Testis (tissue), 3 donors: ENCODE results near the gene RXRG. TPM values are rescaled to one million over a fixed set of nuclear protein-coding genes. Genes with fewer than 3 reads are reported as not detected.

Experiments
- DNase-seq: peaks from one replicate; pipeline ENCODE4 v3.0.0-alpha.2; 2019
- H3K27ac ChIP-seq, 2 donors: fragments of 200-600 bp; sonication (generic); one replicate each; pipeline ENCODE4 v1.5.1; 2019
- H3K27me3 ChIP-seq: fragments of 200-600 bp; sonication (generic); one replicate; pipeline ENCODE4 v1.5.1; 2019
- H3K36me3 ChIP-seq: fragments of 200-600 bp; sonication (generic); one replicate; pipeline ENCODE4 v1.5.1; 2017; ENCODE audit warnings: low read depth; ENCODE audit errors: missing control alignments
- H3K4me1 ChIP-seq: fragments of 200-600 bp; sonication (generic); one replicate; pipeline ENCODE4 v1.5.1; 2019
- H3K4me3 ChIP-seq, 2 donors: fragments of 200-600 bp; sonication (generic); one replicate each; pipeline ENCODE4 v1.5.1; 2017 to 2019
- H3K9me3 ChIP-seq: fragments of 200-600 bp; sonication (generic); one replicate; pipeline ENCODE4 v1.5.1; 2017
- CTCF ChIP-seq, 3 experiments: fragments of 450-650 bp in 2 of 3; fragments of 200-600 bp in 1 of 3; sonication (generic) in 1 of 3; IDR thresholded peaks; one replicate each; pipeline ENCODE4 v1.5.1; 2016 to 2019; ENCODE audit warnings: antibody characterized with exemption in 3 of 3, mild to moderate bottlenecking in 2 of 3, moderate library complexity in 1 of 3
- POLR2A ChIP-seq: fragments of 450-650 bp; IDR thresholded peaks from one replicate; pipeline ENCODE4 v1.6.1; 2017; ENCODE audit warnings: antibody characterized with exemption, mild to moderate bottlenecking, moderate library complexity
- WGBS, 2 donors: methylation state at CpG; one replicate each; pipeline ENCODE4 v1.1.5; 2018; 5-methylcytosine and 5-hydroxymethylcytosine counted together
- intact Hi-C: fragments of 100-400 bp; cut with DNase I; formaldehyde crosslinking; loops from one replicate; pipeline ENCODE4 v1.15.1; 2023; ENCODE audit warnings: low total_unique reads
- polyA plus RNA-seq: library from polyadenylated mRNA; stranded (reverse); fragments of 350-450 nt; fragmentation: Illumina TruSeq; extraction: RNeasy Lipid Tissue Mini Kit (QIAGEN cat#74804); gene quantifications from one replicate; pipeline ENCODE4 v1.2.3, GENCODE V29; 2014; ENCODE audit warnings: low read depth, low replicate concordance; ENCODE audit not compliant: insufficient read depth
- total RNA-seq, 2 donors: library from RNA; depleted of rRNA; stranded (reverse); fragments of >200 nt; gene quantifications; one replicate each; pipeline ENCODE4 v1.2.3, GENCODE V29; 2016

The RXRG gene
- total and polyA plus RNA-seq, 3 donors from 2014 or later = 0.24 to 4.0 (median 1.1) TPM

GRCh38 chr1:165431079-165431478 is 13.8 kb downstream of the RXRG start:
- no peak for DNase-seq
- 86 to 93% methylated on average over 4 of the region's 4 CpGs for WGBS, 2 donors
- no peak for TF ChIP-seq POLR2A
- TF ChIP-seq CTCF (IDR thresholded peaks at IDR 0.05) = no peak
- H3K27ac ChIP-seq = no peak overlapping the region
- no peaks in the 10 kb centered on the region for H3K27me3 ChIP-seq
- H3K9me3 ChIP-seq = no peaks in the 10 kb centered on the region
- H3K36me3 ChIP-seq = no peaks in the 10 kb centered on the region
- intact Hi-C loops = no loop called here
- H3K4me3 ChIP-seq = no peak overlapping the region
- H3K4me1 ChIP-seq = no peaks in the 10 kb centered on the region

- WGBS, 2 donors = 80 to 86% methylated on average over 2 of the region's 2 CpGs
- DNase-seq = no peak
- intact Hi-C loops = no loop called here
- H3K36me3 ChIP-seq = no peaks in the 10 kb centered on the region
- H3K27me3 ChIP-seq = no peaks in the 10 kb centered on the region
- no peak overlapping the region for H3K27ac ChIP-seq
- TF ChIP-seq CTCF (IDR thresholded peaks at IDR 0.05) = no peak
- peaks cover 13% of the 10 kb centered on the region for H3K4me1 ChIP-seq
- no peak overlapping the region for H3K4me3 ChIP-seq
- H3K9me3 ChIP-seq = no peaks in the 10 kb centered on the region
These were observed 18.2 kb downstream of the RXRG start for GRCh38 chr1:165426745-165427144.

GRCh38 chr1:165425621-165426020 is 19.3 kb downstream of the RXRG start:
- intact Hi-C loops = no loop called here
- 88 to 93% methylated on average over 2 of the region's 2 CpGs for WGBS, 2 donors
- DNase-seq = no peak
- H3K36me3 ChIP-seq = no peaks in the 10 kb centered on the region
- TF ChIP-seq CTCF (IDR thresholded peaks at IDR 0.05) = no peak
- TF ChIP-seq POLR2A = no peak
- no peaks in the 10 kb centered on the region for H3K27me3 ChIP-seq
- no peak overlapping the region for H3K4me3 ChIP-seq
- H3K27ac ChIP-seq = no peak overlapping the region
- no peaks in the 10 kb centered on the region for H3K9me3 ChIP-seq
- peaks cover 13% of the 10 kb centered on the region for H3K4me1 ChIP-seq

GRCh38 chr1:165424454-165425216 is 20.3 kb downstream of the RXRG start:
- no peaks in the 10 kb centered on the region for H3K9me3 ChIP-seq
- intact Hi-C loops = no loop called here
- no peak overlapping the region for H3K4me3 ChIP-seq
- TF ChIP-seq CTCF (IDR thresholded peaks at IDR 0.05) (no peak), POLR2A (no peak)
- H3K4me1 ChIP-seq = peaks cover 13% of the 10 kb centered on the region
- 43 to 48% methylated on average over 10 of the region's 10 CpGs for WGBS, 2 donors
- no peaks in the 10 kb centered on the region for H3K27me3 ChIP-seq
- H3K36me3 ChIP-seq = no peaks in the 10 kb centered on the region
- DNase-seq = peak; percentile 16
- peak overlapping the region; percentile 20 to 73 for H3K27ac ChIP-seq

- H3K9me3 ChIP-seq = no peaks in the 10 kb centered on the region
- TF ChIP-seq POLR2A (no peak), CTCF (IDR thresholded peaks at IDR 0.05) (no peak)
- WGBS, 2 donors = 50 to 66% methylated on average over 2 to 5 of the region's 5 CpGs
- no peak overlapping the region for H3K4me3 ChIP-seq
- H3K36me3 ChIP-seq = no peaks in the 10 kb centered on the region
- DNase-seq = peak; percentile 36
- H3K27me3 ChIP-seq = no peaks in the 10 kb centered on the region
- peaks cover 13% of the 10 kb centered on the region for H3K4me1 ChIP-seq
- intact Hi-C loops = no loop called here
- H3K27ac ChIP-seq = no peak overlapping the region
These were observed 21.8 kb downstream of the RXRG start for GRCh38 chr1:165423136-165423535.
